Breast epithelium (tissue), 4 donors: Measurements from ENCODE around the gene AMZ1. TPM values are rescaled to one million over a fixed set of nuclear protein-coding genes. Genes with fewer than 3 reads are reported as not detected.

Experiments
- DNase-seq, 2 donors: peaks; one replicate each; pipeline ENCODE4 v3.0.0-alpha.2; 2019; ENCODE audit warnings: low spot score in 2 of 2
- H3K27ac ChIP-seq, 2 donors: fragments of 200-600 bp; sonication (generic) in 1 of 2; one replicate each; pipeline ENCODE4 v1.5.1; 2016 to 2019; ENCODE audit warnings: mild to moderate bottlenecking in 1 of 2
- H3K27me3 ChIP-seq, 2 donors: fragments of 200-600 bp; sonication (generic) in 1 of 2; one replicate each; pipeline versions ENCODE4 v1.5.1 to v1.6.0; 2017 to 2019; ENCODE audit warnings: control low read depth in 1 of 2, mild to moderate bottlenecking in 1 of 2
- H3K36me3 ChIP-seq: fragments of 200-600 bp; one replicate; pipeline ENCODE4 v1.5.1; 2019
- H3K4me1 ChIP-seq, 2 donors: fragments of 200-600 bp; sonication (generic); one replicate each; pipeline ENCODE4 v1.5.1; 2016 to 2019; ENCODE audit warnings: control low read depth in 1 of 2
- H3K4me3 ChIP-seq, 3 donors: fragments of 200-600 bp; sonication (generic); 1 replicate in 2 of 3; 2 replicates in 1 of 3; pipeline ENCODE4 v1.5.1; 2016 to 2019; ENCODE audit warnings: mild to moderate bottlenecking in 3 of 3, moderate library complexity in 2 of 3
- H3K9me3 ChIP-seq, 2 donors: fragments of 200-600 bp; sonication (generic) in 1 of 2; one replicate each; pipeline ENCODE4 v1.5.1; 2016 to 2019; ENCODE audit warnings: control low read depth in 1 of 2
- CTCF ChIP-seq, 3 donors: fragments of 450-650 bp; IDR thresholded peaks; one replicate each; pipeline ENCODE4 v1.5.1; 2016 to 2017; ENCODE audit warnings: antibody characterized with exemption in 3 of 3, mild to moderate bottlenecking in 3 of 3, moderate library complexity in 3 of 3
- POLR2A ChIP-seq: fragments of 450-650 bp; IDR thresholded peaks from one replicate; pipeline ENCODE4 v1.6.1; 2016; ENCODE audit warnings: antibody characterized with exemption, mild to moderate bottlenecking, moderate library complexity
- POLR2AphosphoS5 ChIP-seq, 3 donors: sonication (generic); formaldehyde crosslinking; IDR thresholded peaks; one replicate each; pipeline ENCODE4 v1.6.1; 2017; ENCODE audit warnings: antibody characterized with exemption in 3 of 3
- intact Hi-C: fragments of 100-400 bp; cut with DNase I; formaldehyde crosslinking; loops from one replicate; pipeline ENCODE4 v1.15.1; 2023; ENCODE audit warnings: low total_unique reads
- total RNA-seq, 3 donors: library from RNA; depleted of rRNA; stranded (reverse); fragments of >200 nt; gene quantifications; one replicate each; pipeline ENCODE4 v1.1.0, GENCODE V29; 2016

AMZ1 gene
- total RNA-seq, 3 donors from 2014 or later: 0.16 to 0.88 (median 0.33) TPM

DNA sequence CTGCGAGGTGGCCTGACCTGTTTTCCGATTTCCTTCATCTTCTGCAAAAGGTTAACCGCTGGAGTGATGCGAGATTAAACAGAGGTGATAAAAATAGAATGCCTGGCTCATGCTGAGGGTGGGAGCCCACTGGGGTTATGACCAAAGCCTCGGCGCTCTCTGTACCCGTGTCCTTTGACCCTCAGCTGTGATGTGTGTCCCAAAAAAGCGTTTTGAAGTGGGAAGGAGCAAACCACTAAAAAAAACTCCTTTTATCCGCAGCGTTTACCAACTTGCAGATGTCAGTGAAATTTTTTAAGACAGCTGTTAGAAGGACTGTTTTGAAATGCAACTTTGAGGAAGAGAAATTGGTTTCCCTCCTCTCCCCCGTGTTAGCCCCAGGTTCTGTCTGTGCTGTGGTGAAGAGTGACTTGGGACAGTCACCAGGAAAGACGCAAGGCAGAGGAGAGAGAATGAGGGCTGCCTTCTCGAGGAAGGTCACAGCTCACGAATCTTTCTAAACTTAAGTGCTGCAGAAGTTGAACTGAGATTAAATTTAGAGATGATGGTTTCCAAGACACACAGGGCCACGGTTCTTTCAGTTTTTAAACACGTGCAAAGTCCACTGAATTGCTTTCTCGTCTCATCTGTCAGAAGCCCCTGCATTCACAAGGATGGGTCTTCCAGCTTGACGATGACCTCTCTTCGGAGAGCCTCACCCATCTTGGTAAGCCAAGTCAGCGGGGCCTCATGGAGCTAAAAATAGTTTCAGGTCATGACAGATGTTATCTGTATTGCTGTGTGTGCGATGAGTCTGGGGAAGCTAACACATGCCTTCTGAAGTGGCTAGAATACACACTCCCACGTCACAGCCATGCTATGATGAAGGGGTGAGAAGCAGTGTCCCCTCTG is 27.6 kb downstream of the AMZ1 start:
- no peaks in the 10 kb centered on the region for H3K36me3 ChIP-seq
- no peaks in the 10 kb centered on the region for H3K9me3 ChIP-seq
- intact Hi-C loops: no loop called here
- H3K27ac ChIP-seq: no peak overlapping the region
- no peak overlapping the region for H3K4me3 ChIP-seq
- TF ChIP-seq CTCF (IDR thresholded peaks at IDR 0.05) (no peak), POLR2A (no peak), POLR2AphosphoS5 (IDR thresholded peaks at IDR 0.05) (no peak)
- no peaks in the 10 kb centered on the region for H3K27me3 ChIP-seq
- no peak for DNase-seq
- H3K4me1 ChIP-seq: peaks cover 0 to 3% of the 10 kb centered on the region in 2 donors

- Histone ChIP-seq H3K36me3 (no peaks in the 10 kb centered on the region), H3K9me3 (no peaks in the 10 kb centered on the region), H3K4me3 (no peak overlapping the region), H3K4me1 (peaks cover 0 to 3% of the 10 kb centered on the region in 2 donors), H3K27me3 (no peaks in the 10 kb centered on the region), H3K27ac (no peak overlapping the region)
- DNase-seq: no peak
- TF ChIP-seq POLR2AphosphoS5 (IDR thresholded peaks at IDR 0.05) (no peak), CTCF (IDR thresholded peaks at IDR 0.05) (no peak), POLR2A (no peak)
- intact Hi-C loops: no loop called here
Observed at GRCh38 chr7:2716488-2716887, 28.5 kb downstream of the AMZ1 start.

DNA sequence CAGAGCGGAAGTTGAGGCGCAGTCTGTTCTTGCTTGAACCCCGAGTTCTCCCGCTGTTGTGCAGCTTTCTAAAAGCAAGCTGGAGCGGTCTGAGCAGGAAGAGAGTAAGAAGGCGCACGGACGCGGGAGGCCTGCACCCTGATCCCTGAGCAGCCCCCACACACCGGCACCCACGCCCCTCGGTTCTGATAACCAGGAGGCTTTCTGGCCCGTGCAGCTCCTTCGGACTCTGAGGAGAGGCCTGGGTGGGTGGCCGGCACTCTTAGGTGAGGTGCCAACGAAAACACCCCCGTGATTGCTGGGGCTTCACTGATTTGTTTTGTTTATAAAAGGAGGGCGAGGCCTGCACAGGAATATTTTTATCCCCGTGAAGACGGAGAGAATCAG is 28.9 kb downstream of the AMZ1 start:
- Histone ChIP-seq H3K27me3 (no peaks in the 10 kb centered on the region), H3K4me3 (no peak overlapping the region), H3K27ac (no peak overlapping the region), H3K9me3 (no peaks in the 10 kb centered on the region), H3K36me3 (no peaks in the 10 kb centered on the region), H3K4me1 (peaks cover 0 to 3% of the 10 kb centered on the region in 2 donors)
- TF ChIP-seq POLR2A (no peak), CTCF (IDR thresholded peaks at IDR 0.05) (no peak), POLR2AphosphoS5 (IDR thresholded peaks at IDR 0.05) (no peak)
- intact Hi-C loops: no loop called here
- no peak for DNase-seq

DNA sequence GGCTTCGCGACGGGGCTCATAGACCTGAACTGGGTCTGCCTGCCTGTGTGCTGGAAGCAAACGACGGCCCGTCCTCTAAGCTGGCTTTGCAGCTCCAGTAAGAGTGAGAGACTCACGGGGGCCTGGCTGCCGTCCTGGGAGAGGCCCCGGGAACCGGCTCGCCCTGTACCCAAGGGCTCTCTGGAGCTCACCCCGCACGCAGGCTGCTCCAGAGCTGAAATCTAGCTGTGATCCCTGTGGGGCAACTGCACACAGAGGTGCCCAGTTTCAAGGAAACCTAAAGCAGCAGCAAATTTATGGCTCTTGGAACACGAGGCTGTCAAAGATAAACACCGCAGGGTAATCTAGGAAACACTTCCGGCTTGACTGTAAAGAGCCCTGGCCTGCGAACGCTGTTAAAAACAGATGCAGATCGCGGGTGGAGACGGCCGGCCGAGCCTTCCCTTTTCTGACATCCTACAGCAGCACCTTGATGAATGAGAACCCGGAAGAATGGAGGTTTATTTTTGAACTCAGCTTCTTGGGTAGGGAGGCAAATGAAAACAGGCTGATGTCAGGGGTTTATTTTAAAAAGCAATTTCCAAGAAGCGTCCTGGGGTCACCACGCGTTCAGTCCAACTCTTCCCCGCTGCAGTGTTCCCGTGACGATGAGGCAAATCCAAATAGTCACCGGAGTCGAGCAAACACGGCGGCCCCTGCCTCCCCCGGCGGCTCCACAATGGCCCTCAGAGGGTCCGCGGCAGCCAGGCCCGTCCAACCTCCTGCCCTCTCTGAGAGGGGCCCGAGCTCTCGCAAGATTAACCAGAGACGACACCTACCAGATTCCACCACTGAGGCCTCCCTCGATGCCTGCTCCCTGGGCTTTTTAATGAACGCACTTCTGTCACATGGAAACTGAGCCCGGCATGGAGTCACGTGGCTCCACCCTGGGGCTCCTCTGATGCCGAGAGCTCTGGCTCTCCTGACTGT is 29.6 kb downstream of the AMZ1 start:
- Histone ChIP-seq H3K4me3 (no peak overlapping the region), H3K4me1 (peaks cover 0 to 3% of the 10 kb centered on the region in 2 donors), H3K36me3 (no peaks in the 10 kb centered on the region), H3K27me3 (no peaks in the 10 kb centered on the region), H3K9me3 (no peaks in the 10 kb centered on the region), H3K27ac (no peak overlapping the region)
- intact Hi-C loops: no loop called here
- DNase-seq: no peak
- TF ChIP-seq POLR2AphosphoS5 (IDR thresholded peaks at IDR 0.05) (no peak), CTCF (IDR thresholded peaks at IDR 0.05) (no peak), POLR2A (no peak)
